GM18508 (cell line): ENCODE data around the gene WWOX.

Experiments used
- ATAC-seq: cut with Tn5 transposase; IDR thresholded peaks from one replicate; pipeline ENCODE4 v1.9.1; 2021; ENCODE audit warnings: moderate number of reproducible peaks; ENCODE audit not compliant: insufficient read depth, unreplicated experiment

The WWOX gene

DNA sequence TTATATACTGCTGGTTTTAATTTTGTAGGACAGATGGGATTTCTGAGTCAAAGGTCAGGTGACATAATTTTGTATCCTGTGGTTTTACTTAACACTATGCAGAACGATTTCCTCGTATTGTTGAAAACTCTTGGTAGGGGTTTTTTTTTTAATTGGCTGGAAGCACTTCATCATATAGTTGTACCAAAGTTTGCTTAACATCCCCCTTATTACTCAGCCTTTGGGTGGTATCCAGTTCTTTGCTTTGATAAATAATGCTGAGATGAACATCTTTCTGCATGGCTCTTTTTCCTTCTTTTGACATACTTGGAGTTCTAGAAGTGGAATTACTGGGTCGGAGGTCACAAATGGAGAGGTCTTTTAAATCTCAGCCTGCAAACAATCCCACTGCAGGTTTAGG is 1082.0 kb downstream of the WWOX start:
- ATAC-seq, result no peak

DNA sequence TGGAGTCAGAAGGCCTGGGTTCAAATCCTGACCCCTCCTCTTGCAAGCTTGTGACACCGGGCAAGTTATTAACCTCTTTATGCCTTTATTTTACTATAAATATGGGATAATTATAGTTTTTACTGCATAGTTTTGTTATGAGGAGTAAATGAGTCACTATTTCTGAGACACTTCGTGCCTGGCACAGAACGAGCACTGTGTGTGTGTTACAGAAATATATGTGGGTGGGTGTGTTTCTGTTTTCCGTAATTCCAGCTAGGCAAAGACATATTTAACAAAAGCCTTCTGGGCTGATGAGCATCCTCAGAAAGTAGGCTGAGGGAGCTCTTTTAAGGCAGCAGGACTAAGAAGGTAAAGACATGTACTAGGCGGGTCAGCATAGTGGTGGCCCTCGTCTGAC is 1083.2 kb downstream of the WWOX start:
- ATAC-seq, result no peak

DNA sequence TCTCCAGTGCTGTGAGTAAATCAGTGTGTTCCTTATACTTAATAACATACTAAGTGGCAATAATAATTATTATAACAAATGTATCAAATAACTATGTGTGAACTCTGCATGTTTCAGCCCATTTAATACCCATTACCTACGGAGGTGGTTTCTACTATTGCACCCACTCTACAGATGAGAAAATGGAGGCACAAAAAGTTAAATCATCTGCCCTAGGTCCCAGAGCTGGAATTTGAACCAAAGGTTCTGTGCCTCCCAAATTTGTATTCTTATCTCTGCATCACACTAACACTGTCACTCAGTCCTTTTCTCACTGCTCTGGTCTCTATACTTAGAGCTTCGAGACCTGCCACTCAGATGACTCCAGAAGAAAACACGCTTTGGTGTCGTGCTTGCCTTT is 1084.1 kb downstream of the WWOX start:
- no peak for ATAC-seq

DNA sequence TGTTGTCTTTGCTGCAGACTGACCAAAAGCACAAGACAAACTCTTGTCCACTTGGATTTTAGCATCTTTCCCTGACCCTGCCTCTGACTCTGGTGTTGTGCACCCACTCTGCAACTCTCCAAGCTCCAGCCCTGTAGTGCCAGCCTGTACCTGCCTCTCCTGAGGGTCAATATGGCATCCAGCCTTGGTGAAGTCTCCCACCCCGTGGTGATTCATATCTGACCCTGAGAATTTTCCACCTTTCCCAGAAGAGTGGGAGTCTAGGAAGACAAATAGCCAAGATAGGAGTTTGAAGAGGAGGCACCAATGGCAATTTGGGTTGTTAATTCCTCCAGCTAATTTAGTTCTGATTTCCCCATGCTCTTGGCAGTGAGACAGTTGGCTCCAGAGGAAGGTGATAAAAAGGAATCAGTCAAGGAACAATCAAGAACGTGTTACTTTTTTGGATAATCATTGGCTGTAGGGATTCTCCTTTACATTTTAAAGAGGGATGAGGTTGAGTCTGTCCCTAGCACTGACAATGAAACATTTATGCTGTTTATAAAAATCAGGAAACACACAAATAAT is 1085.1 kb downstream of the WWOX start:
- ATAC-seq, result no peak

DNA sequence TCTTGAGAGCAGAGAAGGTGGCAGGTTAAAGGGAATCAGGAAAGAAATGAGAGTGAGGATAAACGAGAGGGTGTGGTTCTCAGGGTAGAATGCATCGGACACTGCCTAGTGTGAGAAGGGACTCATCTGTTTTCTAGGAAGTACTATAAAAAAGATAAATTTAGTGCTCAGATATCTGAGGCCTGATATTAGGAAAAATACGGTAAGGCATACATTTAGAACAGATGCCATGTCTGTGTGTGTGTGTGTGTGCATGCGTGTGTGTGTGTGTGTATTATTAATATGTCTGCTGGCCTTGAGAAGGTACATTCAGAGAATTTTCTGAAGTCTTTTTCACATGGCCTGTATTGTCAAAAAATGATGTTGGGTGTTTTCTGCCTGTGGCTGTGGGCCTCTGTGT is 1086.3 kb downstream of the WWOX start:
- no peak for ATAC-seq

DNA sequence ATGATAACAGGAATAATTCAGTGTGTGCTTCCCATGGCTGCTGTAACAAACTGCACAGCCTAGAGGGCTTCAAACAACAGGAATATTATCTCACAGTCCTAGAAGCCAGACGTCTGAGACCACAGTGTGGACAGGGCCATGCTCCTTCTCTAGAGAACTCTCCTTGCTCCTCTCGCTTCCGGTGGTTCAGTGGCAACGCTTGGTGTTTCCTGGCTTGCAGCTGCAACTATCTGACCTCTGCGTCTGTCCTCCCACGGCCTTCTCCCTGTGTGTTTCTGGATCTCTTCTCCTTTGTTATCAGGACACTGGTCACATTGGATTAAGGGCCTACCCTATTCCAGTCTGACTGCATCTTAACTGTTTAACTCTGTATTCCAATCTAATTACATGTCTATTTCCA is 1086.7 kb downstream of the WWOX start:
- no peak for ATAC-seq

DNA sequence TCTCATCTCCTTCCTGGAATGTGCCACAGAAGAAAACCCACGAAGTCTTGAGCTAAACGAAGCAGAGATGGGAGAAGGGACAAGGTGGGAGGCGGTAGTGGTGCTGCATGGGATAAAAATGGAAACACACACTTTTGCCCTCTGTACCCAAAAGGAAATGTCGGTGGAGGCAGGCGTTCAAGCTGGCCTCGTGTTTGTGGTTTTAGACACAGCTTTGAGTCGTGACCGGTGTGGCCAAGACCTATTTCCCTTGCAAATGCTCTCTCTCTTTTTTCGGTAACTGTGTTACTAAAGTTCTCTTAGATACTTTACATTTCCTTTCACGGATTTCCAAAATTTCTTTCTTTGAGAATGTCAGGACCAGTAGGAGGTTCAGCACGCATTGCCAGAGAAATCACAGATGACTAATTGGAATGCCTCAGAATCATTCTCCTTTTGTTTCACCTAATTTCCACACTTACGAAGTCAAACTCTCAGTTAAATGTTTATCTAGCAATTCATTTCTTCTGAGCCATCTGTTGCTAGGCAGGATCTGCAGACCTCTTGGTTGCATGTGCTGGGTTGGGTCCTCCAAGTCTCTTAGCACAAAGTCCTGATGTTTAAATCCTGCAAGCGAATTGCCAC is 1088.8 kb downstream of the WWOX start:
- ATAC-seq, result no peak

DNA sequence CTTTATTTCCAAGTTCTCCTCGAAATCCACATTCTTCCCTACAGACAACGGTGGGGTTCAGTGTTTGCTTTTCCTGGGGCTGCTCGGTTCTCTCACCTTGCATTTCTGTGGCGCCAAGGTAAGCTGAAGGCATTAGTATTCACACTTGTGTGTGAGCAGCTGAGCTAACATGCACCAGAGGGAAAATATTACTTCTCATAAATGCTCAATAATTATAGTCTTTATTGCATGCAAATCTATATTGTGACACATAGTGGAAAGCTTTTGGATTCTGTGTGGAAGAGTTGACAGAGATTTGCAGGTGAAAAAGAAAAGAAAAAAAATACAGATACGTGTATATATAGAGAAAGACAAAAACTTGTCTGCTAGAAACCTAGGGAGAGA is 1089.3 kb downstream of the WWOX start:
- no peak for ATAC-seq

DNA sequence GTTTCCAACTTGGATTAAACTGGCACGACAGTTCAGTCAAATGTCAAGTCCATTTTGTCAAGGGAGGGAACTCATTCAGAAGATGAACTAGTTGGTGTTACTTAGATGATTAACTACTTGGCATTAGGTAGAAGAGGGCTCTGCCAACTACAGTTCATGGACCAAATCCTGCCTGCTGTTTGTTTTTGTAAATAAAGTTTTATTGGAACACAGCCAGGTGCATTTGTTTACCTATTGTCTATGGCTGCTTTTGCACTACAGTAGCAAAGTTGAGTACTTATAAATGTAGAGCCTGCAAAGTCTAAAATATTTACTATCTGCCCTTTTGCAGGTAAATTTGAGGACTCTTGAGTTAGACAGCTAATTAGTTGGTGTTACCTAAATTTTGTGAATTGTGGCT is 1091.1 kb downstream of the WWOX start:
- no peak for ATAC-seq

DNA sequence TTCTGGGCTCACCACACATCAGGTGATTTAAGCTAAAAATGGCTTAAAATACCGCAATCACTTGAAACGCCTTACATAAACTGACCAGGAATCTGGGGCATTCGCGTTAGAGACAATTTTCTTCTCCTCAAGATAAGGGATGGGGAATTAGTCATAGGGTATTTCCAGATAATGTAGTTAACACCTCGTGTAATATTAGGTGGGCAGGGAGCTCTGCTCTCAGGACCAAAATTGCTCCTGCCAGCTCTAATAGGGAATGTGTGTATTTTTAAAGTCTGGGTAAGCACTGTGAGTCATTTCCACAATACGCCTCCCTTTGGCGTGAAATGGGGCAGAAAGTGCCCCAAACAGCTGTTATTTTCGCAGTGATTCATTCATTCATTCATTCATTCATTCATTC is 1092.5 kb downstream of the WWOX start:
- ATAC-seq, result no peak

DNA sequence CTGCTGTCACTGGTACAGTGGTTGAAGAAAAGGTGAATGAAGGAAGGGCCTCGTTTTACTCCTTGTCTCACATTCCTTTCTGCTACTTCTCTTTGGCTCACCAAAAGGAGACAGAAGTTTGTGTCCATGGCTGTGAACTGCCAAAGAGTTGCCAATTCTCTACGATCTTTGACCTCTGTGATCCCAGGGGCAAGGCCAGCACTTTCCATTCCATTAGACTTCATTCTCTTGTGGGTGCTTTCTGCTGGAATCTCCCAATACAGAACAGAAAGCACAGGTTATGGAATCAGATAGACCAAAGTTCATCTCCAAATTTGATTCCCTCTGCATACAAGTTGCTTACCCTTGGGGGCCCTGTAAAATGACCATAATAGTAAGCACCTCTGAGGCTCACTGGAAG is 1093.5 kb downstream of the WWOX start:
- no peak for ATAC-seq

DNA sequence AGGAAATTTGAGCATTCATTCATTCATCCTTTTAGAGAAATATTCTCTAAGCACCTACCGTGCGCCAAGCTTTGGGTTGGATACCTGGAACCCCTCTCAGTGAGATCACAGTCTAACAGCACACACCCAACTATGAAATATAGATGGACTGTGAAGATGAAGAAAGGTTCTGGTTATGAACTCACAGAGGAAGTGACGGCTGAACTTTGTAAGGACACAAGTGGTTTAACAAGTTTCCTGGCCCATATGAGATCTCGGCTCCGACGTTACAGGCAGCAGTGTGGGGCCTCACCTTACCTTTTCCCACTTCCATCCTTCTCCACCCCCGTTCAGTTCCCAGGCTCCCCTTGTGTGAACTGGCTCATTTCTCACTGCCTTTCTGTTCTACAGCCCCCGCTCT is 1094.8 kb downstream of the WWOX start:
- ATAC-seq, result no peak

DNA sequence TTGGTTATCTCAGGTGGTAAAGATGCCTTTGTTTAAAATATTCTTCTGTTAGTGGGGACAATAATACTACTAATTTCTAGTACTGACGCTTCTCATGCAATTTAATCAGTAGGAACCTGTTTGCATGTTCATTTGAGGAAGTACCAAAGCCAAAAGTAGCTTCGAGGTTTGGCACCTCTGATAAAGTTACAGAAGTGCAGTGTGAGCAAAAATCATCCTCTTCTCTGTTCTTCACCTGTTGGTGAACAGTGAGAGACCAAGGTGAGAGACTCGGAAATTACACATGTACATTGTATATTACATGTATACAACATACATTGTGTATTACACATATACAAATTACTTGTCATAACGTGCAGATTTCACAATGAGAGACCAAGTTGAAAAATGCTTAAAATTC is 1096.5 kb downstream of the WWOX start:
- no peak for ATAC-seq

DNA sequence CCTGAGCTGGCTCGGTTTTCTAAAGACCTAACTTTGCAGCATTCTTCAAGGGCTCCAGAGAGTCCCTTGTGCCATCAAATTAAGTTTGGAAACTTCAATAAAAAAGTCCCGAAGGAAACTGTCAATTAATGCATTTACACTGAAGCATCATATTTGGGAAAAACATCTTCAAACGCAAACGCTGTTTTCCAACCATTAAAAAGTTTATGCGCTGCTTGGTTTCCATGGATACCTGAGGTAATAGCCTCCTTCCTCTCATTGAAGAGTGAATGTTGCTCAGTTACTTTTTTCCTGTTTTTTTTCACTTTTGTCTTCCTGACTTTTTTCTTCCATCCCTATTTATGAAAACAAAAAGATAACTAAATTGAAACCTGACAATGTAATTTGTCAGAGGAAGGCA is 1102.0 kb downstream of the WWOX start:
- no peak for ATAC-seq

DNA sequence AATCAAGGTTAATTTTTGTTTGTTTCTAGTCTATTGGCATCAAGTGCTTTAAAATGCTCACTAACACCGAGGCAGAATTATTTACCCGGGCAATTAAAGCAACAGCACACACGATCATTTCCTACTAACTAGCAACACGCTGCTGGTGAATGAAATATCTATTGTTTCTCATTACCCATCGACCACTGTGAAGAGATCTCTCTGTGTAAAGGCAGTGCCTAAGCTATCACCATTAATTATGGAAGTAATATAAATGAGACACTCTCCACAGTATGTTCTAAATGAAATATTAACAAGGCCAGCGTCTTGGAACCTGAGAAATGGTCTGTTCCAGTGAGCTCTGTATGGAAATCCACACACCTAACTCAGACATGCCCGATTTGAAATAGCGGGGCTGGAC is 1103.5 kb downstream of the WWOX start:
- no peak for ATAC-seq

DNA sequence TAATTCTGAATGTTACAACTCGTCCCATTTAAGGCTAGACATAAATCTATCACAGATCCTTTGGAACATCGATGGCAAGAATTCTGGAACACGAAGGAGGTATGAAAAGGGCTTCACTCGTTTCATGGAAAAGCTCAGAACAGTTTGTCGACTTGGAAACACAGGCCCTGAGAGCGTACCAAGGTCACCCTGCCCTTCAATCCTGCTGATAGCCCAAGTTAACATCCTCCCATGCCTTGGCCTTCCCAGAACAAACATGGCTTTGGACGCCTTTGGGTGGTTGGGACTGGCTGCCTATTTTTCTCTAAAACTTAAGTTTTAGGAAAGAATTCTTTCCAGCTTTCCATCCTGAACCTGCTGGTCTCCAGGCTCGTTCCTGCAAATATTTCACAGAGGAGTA is 1105.0 kb downstream of the WWOX start:
- ATAC-seq, result no peak

DNA sequence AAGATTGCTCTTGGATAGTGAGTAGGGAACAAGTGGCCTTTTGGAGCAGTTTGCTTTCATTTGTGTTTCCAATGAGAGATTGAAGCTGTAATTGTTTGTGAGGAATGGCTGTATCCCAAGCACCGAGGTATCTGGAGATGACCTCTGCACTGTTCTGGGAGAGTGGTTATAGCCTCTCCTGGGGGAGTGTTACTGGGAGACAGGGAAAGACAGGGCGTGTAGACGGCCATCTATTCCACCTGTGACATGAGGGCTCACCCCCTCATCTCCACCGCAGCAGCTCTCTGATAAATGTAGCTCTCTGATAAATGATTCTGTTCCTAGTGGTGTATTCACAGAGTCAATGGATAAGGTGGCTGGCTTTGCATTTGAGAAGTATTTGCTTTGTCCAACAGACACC is 1107.4 kb downstream of the WWOX start:
- no peak for ATAC-seq

DNA sequence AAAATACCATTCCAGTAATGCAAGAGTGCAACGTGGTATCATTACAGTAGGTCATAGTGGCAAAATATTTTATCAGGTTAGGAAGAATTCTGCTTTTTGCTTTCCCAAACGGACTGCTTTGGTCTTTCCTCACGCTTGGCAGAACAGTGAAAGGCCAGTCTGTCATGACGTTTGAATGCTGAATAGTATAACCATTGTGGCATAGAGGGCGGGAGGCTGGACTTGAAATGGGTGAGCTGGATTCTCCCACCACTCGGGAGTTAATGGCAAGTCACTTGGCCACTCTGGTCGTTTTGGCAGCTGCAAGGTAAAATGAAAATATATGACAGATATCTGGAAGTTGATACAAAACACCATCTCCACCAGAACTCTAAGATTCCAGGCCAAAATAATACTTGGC is 1109.9 kb downstream of the WWOX start:
- ATAC-seq, result no peak

DNA sequence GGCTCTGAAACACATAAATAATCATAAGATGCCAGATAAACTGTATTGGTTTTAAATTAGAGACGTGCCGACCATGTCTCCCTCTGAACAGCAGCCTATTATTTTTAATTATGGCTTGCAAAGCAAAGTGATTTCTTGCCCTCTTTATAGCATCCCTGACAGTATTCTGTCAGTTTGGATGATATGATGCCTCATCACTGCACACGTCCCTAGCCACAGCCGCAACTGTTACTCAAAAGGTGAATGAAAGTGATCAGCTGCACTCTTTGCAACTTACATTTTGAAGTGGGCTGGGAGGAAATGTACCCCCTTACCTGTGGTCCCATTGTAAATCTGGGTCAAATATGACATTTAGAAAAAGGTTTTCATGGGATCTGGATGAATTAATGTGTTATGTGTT is 1111.2 kb downstream of the WWOX start:
- no peak for ATAC-seq

DNA sequence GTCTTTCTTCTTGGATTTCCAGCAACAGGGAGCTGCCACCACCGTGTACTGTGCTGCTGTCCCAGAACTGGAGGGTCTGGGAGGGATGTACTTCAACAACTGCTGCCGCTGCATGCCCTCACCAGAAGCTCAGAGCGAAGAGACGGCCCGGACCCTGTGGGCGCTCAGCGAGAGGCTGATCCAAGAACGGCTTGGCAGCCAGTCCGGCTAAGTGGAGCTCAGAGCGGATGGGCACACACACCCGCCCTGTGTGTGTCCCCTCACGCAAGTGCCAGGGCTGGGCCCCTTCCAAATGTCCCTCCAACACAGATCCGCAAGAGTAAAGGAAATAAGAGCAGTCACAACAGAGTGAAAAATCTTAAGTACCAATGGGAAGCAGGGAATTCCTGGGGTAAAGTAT is 1112.1 kb downstream of the WWOX start:
- no peak for ATAC-seq

DNA sequence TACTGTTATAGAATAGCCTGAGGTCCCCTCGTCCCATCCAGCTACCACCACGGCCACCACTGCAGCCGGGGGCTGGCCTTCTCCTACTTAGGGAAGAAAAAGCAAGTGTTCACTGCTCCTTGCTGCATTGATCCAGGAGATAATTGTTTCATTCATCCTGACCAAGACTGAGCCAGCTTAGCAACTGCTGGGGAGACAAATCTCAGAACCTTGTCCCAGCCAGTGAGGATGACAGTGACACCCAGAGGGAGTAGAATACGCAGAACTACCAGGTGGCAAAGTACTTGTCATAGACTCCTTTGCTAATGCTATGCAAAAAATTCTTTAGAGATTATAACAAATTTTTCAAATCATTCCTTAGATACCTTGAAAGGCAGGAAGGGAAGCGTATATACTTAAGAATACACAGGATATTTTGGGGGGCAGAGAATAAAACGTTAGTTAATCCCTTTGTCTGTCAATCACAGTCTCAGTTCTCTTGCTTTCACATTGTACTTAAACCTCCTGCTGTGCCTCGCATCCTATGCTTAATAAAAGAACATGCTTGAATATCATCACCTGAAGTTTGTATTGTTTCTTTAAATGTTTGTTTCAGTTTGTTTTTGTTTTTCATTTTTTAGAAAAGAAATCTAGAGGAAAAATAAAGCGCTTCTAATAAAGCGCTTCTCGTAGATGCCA is 1112.8 kb downstream of the WWOX start:
- no peak for ATAC-seq

DNA sequence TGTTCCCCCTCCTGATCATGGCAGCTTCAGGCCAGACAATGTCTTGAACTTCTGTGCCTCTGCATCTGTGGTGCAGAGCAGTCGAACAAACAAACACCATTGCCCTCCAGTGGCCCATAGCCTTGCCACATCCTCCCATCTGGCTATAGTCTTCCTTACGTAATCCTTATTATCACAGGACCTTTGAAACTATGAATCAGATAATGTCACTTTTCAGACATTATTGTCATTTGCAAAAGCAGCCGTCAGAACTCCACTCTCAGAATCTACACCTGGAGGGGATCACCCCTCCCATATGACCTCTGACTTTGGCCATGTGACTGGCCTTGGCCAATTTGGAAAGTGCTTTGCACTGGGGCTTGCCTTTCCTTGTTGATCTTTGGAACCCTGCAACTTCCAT is 1113.8 kb downstream of the WWOX start:
- ATAC-seq, result no peak
